ENCODE measurements around the gene BATF3.
"Not testable (repeated sequence)": the region's sequence is repeated elsewhere in the genome, so short reads cannot be mapped to it uniquely, and the experiment has no call there.

Gene BATF3

GRCh38 chr1:212699625-212700222, at the start of gene BATF3:
Gene BATF3 (minus strand): TSS chr1:212699840. CDS start chr1:212699762, 78 bp downstream.
- H3K27ac ChIP-seq (ENCODE audit: low read depth, low read length): peak within 1 kb of the TSS; percentile 23
- H3K36me3 ChIP-seq (ENCODE audit: control insufficient read depth, insufficient read depth, low read length): no peaks in the 10 kb centered on the region
- peaks cover 6% of the 10 kb centered on the region for H3K4me1 ChIP-seq (ENCODE audit: control insufficient read depth, insufficient read depth, low read length)
- H3K4me3 ChIP-seq (ENCODE audit: low read length): peak within 1 kb of the TSS; percentile 67
- no peak within 1 kb of the TSS for H3K9ac ChIP-seq (ENCODE audit: low read length)
- no peaks in the 10 kb centered on the region for H3K27me3 ChIP-seq (ENCODE audit: control insufficient read depth, insufficient read depth, low read length)

GRCh38 chr1:212746546-212746945, 46.9 kb upstream of the BATF3 start:
- Histone ChIP-seq H3K36me3 (ENCODE audit: control insufficient read depth, insufficient read depth, low read length) (no peaks in the 10 kb centered on the region), H3K4me3 (ENCODE audit: low read length) (no peak overlapping the region), H3K9ac (ENCODE audit: low read length) (no peak overlapping the region), H3K27me3 (ENCODE audit: control insufficient read depth, insufficient read depth, low read length) (no peaks in the 10 kb centered on the region), H3K27ac (ENCODE audit: low read depth, low read length) (no peak overlapping the region), H3K4me1 (ENCODE audit: control insufficient read depth, insufficient read depth, low read length) (no peaks in the 10 kb centered on the region)

- H3K4me3 ChIP-seq (ENCODE audit: low read length): no peak overlapping the region
- H3K36me3 ChIP-seq (ENCODE audit: control insufficient read depth, insufficient read depth, low read length): no peaks in the 10 kb centered on the region
These were observed 45.7 kb upstream of the BATF3 start for GRCh38 chr1:212745303-212745702.

GRCh38 chr1:212743901-212744475, 44.3 kb upstream of the BATF3 start:
- no peaks in the 10 kb centered on the region for H3K36me3 ChIP-seq (ENCODE audit: control insufficient read depth, insufficient read depth, low read length)
- no peak overlapping the region for H3K4me3 ChIP-seq (ENCODE audit: low read length)
- no peak overlapping the region for H3K27ac ChIP-seq (ENCODE audit: low read depth, low read length)
- H3K4me1 ChIP-seq (ENCODE audit: control insufficient read depth, insufficient read depth, low read length): no peaks in the 10 kb centered on the region
- H3K27me3 ChIP-seq (ENCODE audit: control insufficient read depth, insufficient read depth, low read length): no peaks in the 10 kb centered on the region
- no peak overlapping the region for H3K9ac ChIP-seq (ENCODE audit: low read length)

More at GRCh38 chr1:212745303-212745702, 45.7 kb upstream of the BATF3 start:
- Histone ChIP-seq H3K27me3 (ENCODE audit: control insufficient read depth, insufficient read depth, low read length) (no peaks in the 10 kb centered on the region), H3K9ac (ENCODE audit: low read length) (no peak overlapping the region), H3K4me1 (ENCODE audit: control insufficient read depth, insufficient read depth, low read length) (no peaks in the 10 kb centered on the region), H3K27ac (ENCODE audit: low read depth, low read length) (no peak overlapping the region)

- Histone ChIP-seq H3K9ac (ENCODE audit: low read length) (no peak overlapping the region), H3K27ac (ENCODE audit: low read depth, low read length) (no peak overlapping the region), H3K27me3 (ENCODE audit: control insufficient read depth, insufficient read depth, low read length) (no peaks in the 10 kb centered on the region), H3K36me3 (ENCODE audit: control insufficient read depth, insufficient read depth, low read length) (no peaks in the 10 kb centered on the region), H3K4me3 (ENCODE audit: low read length) (no peak overlapping the region), H3K4me1 (ENCODE audit: control insufficient read depth, insufficient read depth, low read length) (no peaks in the 10 kb centered on the region)
These were observed 38.7 kb upstream of the BATF3 start for GRCh38 chr1:212738330-212738729.

- H3K9ac ChIP-seq (ENCODE audit: low read length): no peak overlapping the region
- H3K27me3 ChIP-seq (ENCODE audit: control insufficient read depth, insufficient read depth, low read length): no peaks in the 10 kb centered on the region
- no peaks in the 10 kb centered on the region for H3K36me3 ChIP-seq (ENCODE audit: control insufficient read depth, insufficient read depth, low read length)
- no peak overlapping the region for H3K27ac ChIP-seq (ENCODE audit: low read depth, low read length)
- H3K4me1 ChIP-seq (ENCODE audit: control insufficient read depth, insufficient read depth, low read length): no peaks in the 10 kb centered on the region
- H3K4me3 ChIP-seq (ENCODE audit: low read length): no peak overlapping the region
These were observed 37.9 kb upstream of the BATF3 start for GRCh38 chr1:212737559-212737958.

GRCh38 chr1:212733109-212733508, 33.5 kb upstream of the BATF3 start:
- Histone ChIP-seq H3K27ac (ENCODE audit: low read depth, low read length) (no peak overlapping the region), H3K9ac (ENCODE audit: low read length) (no peak overlapping the region), H3K36me3 (ENCODE audit: control insufficient read depth, insufficient read depth, low read length) (no peaks in the 10 kb centered on the region), H3K4me3 (ENCODE audit: low read length) (no peak overlapping the region), H3K27me3 (ENCODE audit: control insufficient read depth, insufficient read depth, low read length) (no peaks in the 10 kb centered on the region), H3K4me1 (ENCODE audit: control insufficient read depth, insufficient read depth, low read length) (no peaks in the 10 kb centered on the region)

GRCh38 chr1:212731630-212732029, 32.0 kb upstream of the BATF3 start:
- Histone ChIP-seq H3K36me3 (ENCODE audit: control insufficient read depth, insufficient read depth, low read length) (no peaks in the 10 kb centered on the region), H3K27me3 (ENCODE audit: control insufficient read depth, insufficient read depth, low read length) (no peaks in the 10 kb centered on the region)

GRCh38 chr1:212728606-212729005, 29.0 kb upstream of the BATF3 start:
- Histone ChIP-seq H3K9ac (ENCODE audit: low read length) (no peak overlapping the region), H3K27ac (ENCODE audit: low read depth, low read length) (no peak overlapping the region), H3K4me3 (ENCODE audit: low read length) (no peak overlapping the region), H3K4me1 (ENCODE audit: control insufficient read depth, insufficient read depth, low read length) (no peaks in the 10 kb centered on the region), H3K27me3 (ENCODE audit: control insufficient read depth, insufficient read depth, low read length) (no peaks in the 10 kb centered on the region), H3K36me3 (ENCODE audit: control insufficient read depth, insufficient read depth, low read length) (no peaks in the 10 kb centered on the region)

More at GRCh38 chr1:212731630-212732029, 32.0 kb upstream of the BATF3 start:
- H3K27ac ChIP-seq (ENCODE audit: low read depth, low read length): no peak overlapping the region
- H3K9ac ChIP-seq (ENCODE audit: low read length): no peak overlapping the region
- H3K4me1 ChIP-seq (ENCODE audit: control insufficient read depth, insufficient read depth, low read length): no peaks in the 10 kb centered on the region
- no peak overlapping the region for H3K4me3 ChIP-seq (ENCODE audit: low read length)

- Histone ChIP-seq H3K36me3 (ENCODE audit: control insufficient read depth, insufficient read depth, low read length) (no peaks in the 10 kb centered on the region), H3K9ac (ENCODE audit: low read length) (no peak overlapping the region), H3K27ac (ENCODE audit: low read depth, low read length) (no peak overlapping the region), H3K27me3 (ENCODE audit: control insufficient read depth, insufficient read depth, low read length) (no peaks in the 10 kb centered on the region), H3K4me3 (ENCODE audit: low read length) (no peak overlapping the region), H3K4me1 (ENCODE audit: control insufficient read depth, insufficient read depth, low read length) (no peaks in the 10 kb centered on the region)
These were observed 27.9 kb upstream of the BATF3 start for GRCh38 chr1:212727386-212728181.

- not testable (repeated sequence) for H3K27me3 ChIP-seq (ENCODE audit: control insufficient read depth, insufficient read depth, low read length); H3K4me3 ChIP-seq (ENCODE audit: low read length); H3K36me3 ChIP-seq (ENCODE audit: control insufficient read depth, insufficient read depth, low read length); H3K4me1 ChIP-seq (ENCODE audit: control insufficient read depth, insufficient read depth, low read length); H3K27ac ChIP-seq (ENCODE audit: low read depth, low read length); H3K9ac ChIP-seq (ENCODE audit: low read length)
These were observed 25.0 kb upstream of the BATF3 start for GRCh38 chr1:212724679-212725078.

GRCh38 chr1:212722270-212722957, 22.8 kb upstream of the BATF3 start:
- H3K27me3 ChIP-seq (ENCODE audit: control insufficient read depth, insufficient read depth, low read length): no peaks in the 10 kb centered on the region
- no peak overlapping the region for H3K4me3 ChIP-seq (ENCODE audit: low read length)
- H3K9ac ChIP-seq (ENCODE audit: low read length): no peak overlapping the region
- H3K36me3 ChIP-seq (ENCODE audit: control insufficient read depth, insufficient read depth, low read length): no peaks in the 10 kb centered on the region
- H3K4me1 ChIP-seq (ENCODE audit: control insufficient read depth, insufficient read depth, low read length): no peaks in the 10 kb centered on the region
- H3K27ac ChIP-seq (ENCODE audit: low read depth, low read length): no peak overlapping the region
